GM19043 (cell line): ENCODE data around the gene CFAP119.
"Not testable (repeated sequence)": the region's sequence is repeated elsewhere in the genome, so short reads cannot be mapped to it uniquely, and the experiment has no call there.

Experiments used
- ATAC-seq: cut with Tn5 transposase; IDR thresholded peaks from one replicate; pipeline ENCODE4 v1.9.1; 2021; ENCODE audit warnings: low read depth; ENCODE audit not compliant: unreplicated experiment

The CFAP119 gene

DNA sequence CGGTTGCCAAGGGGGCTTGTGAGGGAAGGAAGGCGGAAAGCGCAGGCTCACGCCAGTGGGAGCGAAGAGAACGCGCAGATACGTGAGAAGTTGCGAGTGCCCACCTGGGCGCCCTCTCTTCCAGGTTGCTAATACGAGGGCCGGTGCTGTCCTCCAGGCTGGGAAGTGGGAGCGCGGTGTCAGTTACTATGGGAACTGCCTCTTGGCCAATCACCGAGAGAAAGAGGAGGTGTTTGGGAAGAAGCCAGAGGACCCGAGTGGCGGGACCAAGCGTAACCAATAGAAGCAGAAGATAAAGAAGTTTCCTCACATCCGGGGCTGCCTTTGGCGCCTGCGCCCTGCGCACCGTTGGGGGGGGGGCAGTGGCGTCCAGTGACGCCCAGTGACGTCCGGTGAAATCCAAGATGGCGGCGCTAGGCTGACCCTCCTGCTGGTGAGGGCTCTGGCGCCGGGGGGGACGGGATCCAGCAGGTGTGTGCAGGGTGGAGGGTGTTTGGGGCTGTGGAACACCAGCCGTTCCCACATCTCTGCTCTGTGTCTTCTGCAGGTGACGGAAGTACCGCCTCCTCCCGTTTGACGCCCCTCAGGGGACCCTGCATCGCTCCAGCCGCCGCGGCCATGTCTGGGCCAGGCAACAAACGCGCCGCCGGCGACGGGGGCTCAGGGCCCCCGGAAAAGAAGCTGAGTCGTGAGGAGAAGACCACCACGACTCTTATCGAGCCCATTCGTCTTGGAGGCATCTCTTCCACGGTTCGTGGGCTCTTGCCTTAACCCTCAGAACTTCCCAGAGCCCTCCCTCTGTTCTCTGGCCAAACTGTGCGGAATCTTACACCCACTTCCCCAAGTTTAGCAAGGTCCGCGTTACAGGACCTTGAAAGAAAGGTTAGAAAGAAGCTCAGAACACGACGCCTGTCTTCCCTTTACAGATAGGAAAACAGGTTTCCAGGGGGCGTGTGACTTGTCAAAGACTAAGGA is at the start of gene CFAP119, which contains the start of gene RNF40:
TSS of gene CFAP119 (minus strand) at position 135 of the 975 bp plus-strand sequence. CDS start 314 bp downstream, outside the sequence.
TSS of gene RNF40 (plus strand) at position 395 of the 975 bp plus-strand sequence. CDS start at position 619, 224 bp downstream.
- peak; percentile 78 for ATAC-seq

DNA sequence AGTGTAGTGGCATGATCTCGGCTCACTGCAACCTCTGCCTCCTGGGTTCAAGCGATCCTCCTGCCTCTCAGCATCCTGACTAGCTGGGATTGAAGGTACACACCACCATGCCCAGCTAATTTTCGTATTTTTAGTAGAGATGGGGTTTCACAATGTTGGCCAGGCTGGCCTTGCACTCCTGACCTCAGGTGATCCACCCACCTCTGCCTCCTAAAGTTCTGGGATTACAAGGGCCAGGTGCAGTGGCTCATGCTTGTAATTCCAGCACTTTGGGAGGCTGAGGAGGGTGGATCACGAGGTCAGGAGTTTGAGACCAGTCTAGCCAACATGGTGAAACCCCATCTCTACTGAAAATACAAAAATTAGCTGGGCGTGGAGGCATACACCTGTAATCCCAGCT is 47.8 kb upstream of the CFAP119 start:
- not testable (repeated sequence) for ATAC-seq

DNA sequence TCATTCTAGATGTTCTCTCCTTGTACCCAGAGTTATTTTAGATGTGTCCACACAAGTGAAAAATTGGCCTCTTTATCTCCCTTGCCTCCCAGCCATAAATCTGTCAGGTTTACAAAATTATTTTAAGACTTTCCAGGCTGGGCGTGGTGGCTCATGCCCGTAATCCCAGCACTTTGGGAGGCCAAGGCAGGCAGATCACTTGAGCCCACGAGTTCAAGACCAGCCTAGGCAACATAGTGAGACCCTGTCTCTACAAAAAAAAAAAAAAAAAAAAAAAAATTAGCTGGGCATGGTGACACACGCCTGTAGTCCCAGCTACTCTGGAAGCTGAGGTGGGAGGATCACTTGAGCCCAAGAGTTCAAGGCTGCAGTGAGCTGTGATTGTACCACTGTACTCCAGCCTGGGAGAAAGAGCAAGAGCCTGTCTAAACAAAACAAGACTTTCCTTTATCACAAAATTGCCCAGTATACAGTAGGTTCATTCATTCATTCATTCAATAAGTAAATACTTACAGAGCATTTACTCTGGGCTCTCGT is 47.1 kb upstream of the CFAP119 start:
- ATAC-seq, result not testable (repeated sequence)

DNA sequence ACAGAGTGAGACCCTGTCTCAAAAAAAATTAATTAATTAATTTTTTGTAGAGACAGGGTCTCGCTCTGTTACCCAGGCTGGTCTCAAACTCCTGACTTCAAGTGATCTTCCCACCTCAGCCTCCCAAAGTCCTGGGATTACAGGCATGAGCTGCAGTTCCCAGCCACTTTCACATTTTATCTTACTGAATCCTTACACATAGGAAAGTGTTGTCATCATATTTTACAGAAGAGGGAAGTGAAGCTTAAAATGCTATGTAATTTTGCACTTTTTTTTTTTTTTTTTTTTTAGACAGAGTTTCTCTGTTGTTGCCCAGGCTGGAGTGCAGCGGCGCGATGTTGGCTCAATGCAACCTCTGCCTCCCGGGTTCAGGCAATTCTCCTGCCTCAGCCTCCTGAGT is 46.3 kb upstream of the CFAP119 start:
- ATAC-seq, result no peak

DNA sequence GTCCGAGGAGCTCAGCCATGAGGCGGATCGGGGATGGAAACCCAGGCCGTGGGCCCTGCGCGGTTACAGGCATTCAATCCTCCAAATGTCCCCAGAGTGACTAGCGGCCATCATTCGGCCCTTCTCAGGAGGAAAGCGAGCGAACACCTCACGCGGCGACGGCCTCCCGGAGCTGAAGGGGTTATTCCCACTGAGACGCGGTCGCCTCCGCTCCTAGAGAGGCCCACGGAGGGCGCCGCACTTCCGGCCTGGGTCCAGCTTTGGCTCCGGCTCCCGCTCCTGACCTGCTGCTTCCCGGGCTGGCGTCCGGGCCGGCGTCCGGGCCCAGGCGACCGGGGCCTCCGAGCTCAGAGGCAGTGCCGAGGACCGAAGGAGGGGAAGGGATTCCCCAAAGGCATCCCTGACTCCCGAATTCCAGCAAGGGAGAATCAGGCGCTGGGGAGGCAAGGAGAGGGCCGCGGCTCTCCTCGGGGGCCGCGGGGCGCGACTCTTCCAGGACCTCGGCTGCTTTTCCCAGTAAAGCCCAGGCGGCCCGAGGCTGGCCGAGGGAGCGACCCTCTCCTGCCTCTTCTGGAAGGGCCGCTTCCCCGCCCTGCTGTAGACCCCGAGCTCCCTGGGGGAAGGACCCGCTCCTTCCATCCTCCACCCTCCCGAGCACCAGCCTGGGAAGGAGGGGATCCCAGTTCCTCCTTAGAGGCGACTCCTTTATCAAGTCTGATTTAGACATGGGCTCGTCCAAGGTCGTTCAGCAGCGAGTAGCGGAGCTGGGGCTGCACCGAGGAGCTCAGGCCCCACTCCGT is 43.7 kb upstream of the CFAP119 start:
- no peak for ATAC-seq

DNA sequence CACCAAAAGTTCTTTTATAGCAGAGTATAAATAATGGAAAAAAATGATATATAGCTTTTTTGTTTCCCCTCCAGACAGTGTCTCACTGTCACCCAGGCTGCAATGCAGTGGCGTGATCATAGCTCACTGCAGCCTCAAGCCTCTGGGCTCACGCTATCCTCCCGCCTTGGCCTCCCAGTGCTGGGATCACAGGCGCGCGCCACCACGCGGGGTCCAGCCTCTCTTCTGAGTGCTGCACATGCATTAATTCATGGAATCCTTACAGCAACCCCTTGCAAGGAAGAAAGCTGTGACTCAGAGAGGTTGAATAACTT is 43.2 kb upstream of the CFAP119 start:
- ATAC-seq, result no peak

DNA sequence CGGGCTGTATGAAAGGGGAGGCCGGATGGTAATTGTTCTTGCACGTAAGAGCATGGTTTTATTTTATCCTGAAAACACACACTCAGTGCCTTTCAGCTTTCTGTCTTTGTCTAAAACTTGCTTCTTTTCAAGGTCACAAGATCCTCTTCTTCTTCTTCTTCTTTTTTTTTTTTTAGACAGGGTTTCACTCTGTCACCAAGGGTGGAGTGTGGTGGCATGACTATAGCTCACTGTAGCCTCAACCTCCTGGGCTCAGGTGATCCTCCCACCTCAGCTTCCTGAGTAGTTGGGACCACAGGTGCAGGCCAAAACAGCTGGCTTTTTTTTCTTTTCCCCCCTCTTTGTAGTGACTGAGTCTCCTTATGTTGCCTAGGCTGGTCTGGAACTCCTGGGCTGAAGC is 41.1 kb upstream of the CFAP119 start:
- ATAC-seq, result no peak

DNA sequence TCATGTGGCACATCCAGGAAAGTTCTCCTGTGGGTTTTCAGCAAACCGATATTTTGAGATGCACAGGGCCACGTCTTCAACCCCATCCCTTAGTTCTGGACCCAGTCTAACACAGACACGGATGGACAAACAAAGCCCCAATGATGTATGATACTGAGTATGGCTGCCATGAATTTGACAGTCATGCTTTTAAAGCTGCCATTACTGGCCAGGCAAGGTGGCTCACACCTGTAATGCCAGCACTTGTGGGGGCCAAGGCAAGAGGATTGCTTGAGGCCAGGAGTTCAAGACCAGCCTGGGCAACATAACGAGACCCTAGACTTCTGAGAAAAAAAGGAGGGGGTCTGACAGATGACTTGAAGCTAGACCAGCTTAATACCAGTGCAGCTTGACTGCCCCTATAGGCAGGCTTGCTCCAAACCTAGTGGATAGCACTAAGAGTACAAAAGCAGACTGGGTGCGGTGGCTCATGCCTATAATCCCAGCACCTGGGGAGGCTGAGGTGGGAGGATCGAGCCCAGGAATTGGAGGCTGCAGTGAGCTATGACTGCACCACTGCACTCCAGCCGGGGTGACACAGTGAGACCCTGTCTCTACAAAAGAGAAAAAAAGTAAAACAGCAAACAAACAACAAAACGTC is 35.9 kb upstream of the CFAP119 start:
- no peak for ATAC-seq

DNA sequence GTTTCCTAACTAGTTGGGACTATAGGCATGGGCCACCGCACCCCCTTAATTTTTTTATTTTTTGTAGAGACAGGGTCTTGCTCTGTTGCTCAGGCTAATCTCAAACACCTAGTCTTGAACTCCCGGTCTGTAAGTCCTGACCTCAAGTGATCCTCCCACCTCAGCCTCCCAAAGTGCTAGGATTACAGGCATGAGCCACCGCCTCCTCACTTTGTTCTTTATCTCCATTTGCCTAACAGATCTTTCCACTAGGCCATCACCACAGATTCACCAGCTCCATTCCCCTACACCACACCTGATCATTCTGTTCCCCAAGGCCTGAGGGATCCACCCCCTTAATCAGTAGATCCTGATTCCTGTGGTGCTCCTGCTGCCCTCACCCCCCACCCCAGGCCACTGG is 32.8 kb upstream of the CFAP119 start:
- no peak for ATAC-seq

DNA sequence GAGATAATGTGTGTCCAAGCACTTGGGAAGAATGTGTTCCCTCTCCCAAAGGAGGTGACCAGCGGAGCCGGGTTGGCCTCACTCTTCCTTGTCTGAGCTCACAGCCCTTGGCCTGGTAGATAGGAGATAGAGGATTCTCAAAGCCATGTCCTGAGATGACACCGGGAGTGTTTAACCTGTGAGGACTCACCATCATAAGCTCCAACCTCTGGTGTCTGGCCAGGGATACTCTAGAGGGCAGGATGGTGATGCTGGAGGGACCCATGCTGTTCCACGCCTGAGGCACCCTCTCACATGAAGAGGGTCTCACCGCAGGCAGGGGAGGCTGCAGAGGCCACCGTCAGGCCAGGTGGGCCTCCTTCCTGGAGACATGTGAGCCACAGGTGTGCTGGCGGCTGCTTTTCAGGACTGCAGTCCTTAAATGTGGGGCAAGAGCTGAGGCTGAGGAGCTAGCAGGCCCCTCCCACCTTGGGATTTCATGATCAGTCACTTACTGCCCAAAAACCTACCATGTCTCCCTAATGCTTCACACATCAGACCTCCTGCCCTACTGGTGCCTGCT is 31.7 kb upstream of the CFAP119 start:
- ATAC-seq, result no peak

DNA sequence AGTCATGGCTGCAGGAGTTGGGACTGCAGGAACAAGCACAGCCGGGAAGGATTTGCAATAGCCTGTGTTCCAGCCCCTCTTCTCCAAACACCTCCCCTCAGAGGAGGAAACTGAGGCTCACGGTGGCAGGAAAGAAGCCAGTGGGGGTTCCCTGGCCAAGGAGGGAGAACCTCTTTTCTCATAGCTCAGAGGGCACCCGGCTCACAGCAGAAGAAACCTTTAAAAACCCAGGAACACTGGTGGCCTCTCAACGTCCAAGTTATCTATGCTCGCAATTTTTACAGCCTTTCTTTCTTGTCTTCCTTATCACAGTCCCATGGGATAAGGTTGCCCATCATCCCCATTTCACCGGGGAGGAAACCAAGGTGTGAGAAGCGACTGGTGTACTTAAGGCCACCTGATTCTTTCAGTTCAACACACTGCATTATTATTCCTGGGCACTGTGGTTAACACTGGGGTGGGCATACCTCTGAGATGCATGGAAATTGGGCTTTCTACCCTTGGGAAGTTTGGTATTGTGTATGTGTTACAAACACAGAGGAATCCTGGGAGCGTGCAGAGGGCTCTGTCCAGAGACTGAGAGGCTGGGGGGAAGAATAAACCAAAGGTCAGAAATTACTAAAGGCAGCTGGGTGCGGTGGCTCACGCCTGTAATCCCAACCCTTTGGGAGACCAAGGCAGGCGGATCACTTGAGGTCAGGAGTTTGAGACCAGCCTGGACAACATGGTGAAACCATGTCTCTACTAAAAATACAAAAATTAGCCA is 25.9 kb upstream of the CFAP119 start:
- ATAC-seq, result no peak

DNA sequence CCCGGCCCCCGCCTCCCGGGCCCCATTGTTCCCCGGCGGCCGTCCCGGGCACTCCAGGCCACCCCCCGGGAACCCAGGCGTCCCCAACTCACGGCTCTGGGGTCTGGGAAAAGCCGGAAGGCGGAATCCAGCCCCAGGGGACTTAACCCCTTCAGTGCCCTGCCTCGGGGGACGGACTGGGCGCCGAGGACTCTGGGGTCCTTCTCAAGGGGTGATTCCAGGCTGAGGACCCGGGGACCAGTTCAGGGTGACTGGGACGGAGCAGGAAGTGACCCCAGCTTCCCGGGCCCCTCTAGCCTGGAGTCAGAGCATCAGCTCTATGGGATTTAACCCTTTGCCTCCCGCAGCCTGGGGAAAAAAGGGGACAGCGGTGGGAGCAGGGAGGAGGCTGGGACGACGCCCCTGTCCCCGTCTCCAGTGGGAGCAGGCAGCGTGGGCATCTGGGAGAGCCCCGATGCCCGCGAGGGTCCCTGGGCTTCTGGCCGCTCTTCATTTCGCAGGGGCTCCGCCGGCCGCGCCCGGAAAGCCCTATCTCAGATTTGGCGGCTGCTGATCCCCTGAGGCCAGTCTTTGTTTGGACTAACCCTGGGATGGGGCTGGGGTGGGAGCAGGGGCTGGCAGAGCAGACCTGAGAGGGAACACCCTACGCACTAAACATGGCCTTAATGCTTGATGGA is 25.2 kb upstream of the CFAP119 start, which contains the start of gene ZNF629:
TSS of gene ZNF629 (minus strand) at position 270 of the 677 bp plus-strand sequence. CDS start 2,723 bp downstream, outside the sequence.
- no peak for ATAC-seq

DNA sequence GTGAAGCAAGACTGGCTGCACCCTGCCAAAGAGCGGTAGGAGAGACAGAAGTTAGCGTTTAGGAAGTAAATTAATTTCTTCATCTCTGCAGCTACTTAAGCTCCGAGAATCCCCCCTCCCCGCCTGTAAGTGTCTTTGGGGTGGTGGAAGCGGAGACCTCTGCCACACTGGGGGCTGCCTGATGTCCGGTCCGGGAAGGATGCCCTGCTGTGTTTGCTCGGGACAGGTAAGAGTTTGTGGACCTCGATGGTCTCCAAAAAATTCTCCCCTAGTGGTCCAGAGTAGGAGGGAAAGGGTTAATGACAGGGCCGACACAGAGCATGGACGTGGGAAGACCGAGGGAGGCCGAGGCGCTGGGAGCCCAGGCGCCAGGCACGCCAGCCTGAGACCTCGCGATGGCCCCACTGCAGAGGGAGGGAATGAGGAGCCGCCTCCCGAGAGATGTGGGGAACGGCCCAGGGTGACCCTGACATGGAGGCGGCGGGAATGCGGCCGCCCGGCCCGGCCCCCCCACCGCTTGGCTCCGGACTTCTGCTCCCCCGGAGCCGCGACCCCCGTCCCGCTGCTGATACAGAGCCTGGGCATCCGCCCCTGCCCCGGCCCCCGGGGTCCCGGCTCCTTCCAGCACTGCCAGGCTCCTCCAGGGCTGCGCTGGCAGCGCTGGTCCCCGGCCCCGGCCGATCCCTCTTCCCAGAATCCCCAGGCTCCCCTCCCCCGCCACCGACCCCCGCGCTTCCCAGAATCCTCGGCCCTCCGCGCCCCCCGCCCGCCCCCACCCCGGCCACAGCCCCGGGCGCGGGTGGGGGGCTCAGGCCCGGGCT is 24.5 kb upstream of the CFAP119 start:
- no peak for ATAC-seq

DNA sequence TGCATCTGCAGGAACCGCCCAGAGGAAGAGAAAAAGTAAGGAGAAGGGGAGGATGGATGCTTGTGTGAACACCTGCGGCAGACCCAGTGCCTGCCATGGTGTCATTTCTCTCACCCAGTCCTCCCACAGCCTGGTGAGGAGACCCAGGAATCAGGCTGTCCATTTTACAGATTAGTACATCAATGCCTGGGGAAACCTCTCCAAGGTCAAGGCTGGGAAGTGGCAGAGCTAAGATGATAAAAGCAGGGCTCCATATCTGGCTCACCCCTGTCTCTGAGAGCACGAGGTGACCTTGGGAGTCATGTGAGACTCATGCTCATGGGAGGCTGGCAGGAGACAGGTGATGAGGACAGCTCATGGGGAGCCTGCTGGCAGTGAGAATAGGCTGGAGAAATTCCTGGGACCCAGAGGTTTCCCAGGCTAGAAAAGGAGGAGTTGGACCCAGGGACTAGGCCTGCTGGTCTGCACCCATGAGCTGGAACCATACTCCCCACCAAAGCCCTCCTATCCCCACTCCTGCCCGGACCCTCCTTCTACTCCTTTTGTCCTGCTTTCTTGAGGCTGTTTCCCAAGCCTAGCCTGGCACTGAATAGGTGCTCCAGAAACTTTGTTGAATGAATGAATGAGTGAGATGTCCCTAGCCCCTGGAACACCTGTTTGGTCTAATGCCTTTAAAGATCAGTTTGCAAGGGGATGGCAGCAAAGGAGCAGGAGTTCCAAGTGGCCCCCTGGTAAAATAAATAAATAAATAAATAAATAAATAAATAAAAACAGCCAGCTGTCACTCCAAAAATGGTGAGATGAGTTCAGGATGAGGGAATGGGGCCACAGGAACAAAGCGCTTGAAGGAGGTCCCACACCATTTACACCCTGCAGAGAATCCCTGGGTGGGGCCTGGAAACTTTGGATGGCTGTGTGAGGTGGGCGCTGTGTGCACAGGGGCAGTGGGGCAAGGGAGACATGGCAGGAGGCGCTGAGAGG is 23.6 kb upstream of the CFAP119 start:
- ATAC-seq, result no peak

DNA sequence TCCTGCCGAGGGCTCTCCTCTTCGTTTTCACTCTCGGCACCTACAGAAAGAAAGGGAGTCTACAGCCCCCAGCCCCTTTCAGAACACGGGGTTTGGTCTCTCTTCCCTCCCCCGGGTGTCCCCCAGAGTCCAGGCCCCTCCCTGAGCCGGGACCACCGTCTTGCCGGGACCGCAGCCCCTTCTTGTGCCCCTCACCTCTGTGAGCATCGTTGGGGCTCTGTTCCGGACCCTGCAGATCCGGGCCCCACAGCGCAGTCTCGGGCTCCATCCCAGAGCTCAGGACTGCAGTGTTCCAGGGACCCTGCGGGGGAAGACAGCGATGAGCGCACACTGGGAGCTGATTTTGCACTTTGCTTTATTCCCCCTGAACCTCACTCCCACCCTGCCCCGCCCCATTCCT is 22.4 kb upstream of the CFAP119 start:
- no peak for ATAC-seq

DNA sequence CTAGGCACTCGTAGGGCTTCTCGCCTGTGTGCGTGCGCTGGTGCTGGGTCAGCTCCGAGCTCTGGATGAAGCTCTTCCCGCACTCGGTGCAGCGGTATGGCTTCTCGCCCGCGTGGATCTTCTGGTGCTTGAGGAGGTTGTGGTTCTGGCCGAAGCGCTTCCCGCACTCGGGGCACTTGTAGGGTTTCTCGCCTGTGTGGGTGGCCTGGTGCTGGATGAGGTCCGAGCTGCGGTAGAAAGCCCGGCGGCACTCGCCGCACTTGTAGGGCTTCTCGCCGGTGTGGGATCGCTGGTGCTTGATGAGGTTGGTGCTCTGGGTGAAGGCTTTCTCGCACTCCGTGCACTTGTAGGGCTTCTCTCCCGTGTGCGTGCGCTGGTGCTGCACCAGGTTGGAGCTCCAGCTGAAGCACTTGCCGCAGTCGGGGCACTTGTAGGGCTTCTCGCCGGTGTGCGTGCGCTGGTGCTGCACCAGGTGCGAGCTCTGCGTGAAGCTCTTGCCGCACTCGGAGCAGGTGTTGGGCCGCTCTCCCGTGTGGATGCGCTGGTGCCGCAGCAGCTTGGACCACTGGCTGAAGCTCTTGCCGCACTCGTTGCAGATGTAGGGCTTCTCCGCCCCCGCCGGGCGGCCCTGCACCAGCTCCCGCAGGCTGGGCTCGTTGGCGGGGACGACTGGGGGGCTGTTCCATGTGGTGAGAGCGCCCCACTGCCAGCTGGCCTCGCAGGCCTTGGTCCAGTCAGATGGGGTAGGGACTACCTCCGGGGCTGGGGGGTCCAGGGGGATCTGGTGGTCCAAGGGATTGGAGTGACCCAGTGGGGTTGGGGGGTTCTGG is 21.6 kb upstream of the CFAP119 start:
- ATAC-seq, result no peak
